HG02678 (cell line): Measurements from ENCODE around the gene PATZ1.

Experiments
- ATAC-seq: cut with Tn5 transposase; IDR thresholded peaks from one replicate; pipeline ENCODE4 v1.9.1; 2021; ENCODE audit warnings: mild to moderate bottlenecking, moderate library complexity; ENCODE audit not compliant: unreplicated experiment

PATZ1 gene

GRCh38 chr22:31284281-31285155 is 61.6 kb downstream of the PATZ1 start:
- no peak for ATAC-seq

GRCh38 chr22:31282748-31283468 is 63.2 kb downstream of the PATZ1 start:
- no peak for ATAC-seq

GRCh38 chr22:31281733-31282132 is 64.4 kb downstream of the PATZ1 start:
- no peak for ATAC-seq

GRCh38 chr22:31279821-31280505 is 66.2 kb downstream of the PATZ1 start:
- no peak for ATAC-seq

DNA sequence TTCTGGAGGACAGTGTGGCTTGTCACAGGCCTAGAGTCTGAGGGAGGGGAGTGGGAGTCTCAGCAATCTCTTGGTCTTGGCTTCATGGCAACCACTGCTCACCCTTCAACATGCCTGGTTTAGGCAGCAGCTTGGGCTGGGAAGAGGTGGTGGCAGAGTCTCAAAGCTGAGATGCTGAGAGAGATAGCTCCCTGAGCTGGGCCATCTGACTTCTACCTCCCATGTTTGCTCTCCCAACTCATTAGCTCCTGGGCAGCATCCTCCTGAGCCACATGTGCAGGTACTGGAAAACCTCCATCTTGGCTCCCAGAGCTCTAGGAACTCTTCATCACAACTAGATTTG is 66.8 kb downstream of the PATZ1 start:
- ATAC-seq, result no peak

- no peak for ATAC-seq
These were observed 67.4 kb downstream of the PATZ1 start for GRCh38 chr22:31278626-31279326.

DNA sequence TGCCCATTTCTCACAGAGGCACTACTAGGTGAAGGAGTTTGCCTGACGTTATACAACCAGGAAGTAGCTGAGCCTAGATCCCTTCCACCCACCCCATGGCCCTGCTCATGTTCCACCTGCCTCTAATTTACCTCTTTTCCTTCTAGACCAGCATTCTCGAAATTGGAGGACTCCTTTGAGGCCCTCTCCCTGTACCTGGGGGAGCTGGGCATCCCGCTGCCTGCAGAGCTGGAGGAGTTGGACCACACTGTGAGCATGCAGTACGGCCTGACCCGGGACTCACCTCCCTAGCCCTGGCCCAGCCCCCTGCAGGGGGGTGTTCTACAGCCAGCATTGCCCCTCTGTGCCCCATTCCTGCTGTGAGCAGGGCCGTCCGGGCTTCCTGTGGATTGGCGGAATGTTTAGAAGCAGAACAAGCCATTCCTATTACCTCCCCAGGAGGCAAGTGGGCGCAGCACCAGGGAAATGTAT is 68.0 kb downstream of the PATZ1 start:
- ATAC-seq, result no peak

- no peak for ATAC-seq
These were observed 68.4 kb downstream of the PATZ1 start for GRCh38 chr22:31277741-31278140.

DNA sequence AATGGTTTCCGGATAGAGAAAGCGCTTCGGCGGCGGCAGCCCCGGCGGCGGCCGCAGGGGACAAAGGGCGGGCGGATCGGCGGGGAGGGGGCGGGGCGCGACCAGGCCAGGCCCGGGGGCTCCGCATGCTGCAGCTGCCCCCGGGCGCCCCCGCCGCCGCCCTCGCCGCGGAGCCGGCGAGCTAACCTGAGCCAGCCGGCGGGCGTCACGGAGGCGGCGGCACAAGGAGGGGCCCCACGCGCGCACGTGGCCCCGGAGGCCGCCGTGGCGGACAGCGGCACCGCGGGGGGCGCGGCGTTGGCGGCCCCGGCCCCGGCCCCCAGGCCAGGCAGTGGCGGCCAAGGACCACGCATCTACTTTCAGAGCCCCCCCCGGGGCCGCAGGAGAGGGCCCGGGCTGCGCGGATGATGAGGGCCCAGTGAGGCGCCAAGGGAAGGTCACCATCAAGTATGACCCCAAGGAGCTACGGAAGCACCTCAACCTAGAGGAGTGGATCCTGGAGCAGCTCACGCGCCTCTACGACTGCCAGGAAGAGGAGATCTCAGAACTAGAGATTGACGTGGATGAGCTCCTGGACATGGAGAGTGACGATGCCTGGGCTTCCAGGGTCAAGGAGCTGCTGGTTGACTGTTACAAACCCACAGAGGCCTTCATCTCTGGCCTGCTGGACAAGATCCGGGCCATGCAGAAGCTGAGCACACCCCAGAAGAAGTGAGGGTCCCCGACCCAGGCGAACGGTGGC is 69.5 kb downstream of the PATZ1 start:
- no peak for ATAC-seq
